ENCODE data around the gene FHL5. TPM values are rescaled to one million over a fixed set of nuclear protein-coding genes. Genes with fewer than 3 reads are reported as not detected.

The FHL5 gene
- total RNA-seq, 5 donors from 2014 or later (not counting 1 experiment from before 2014, with no cell fraction given), result not detected

DNA sequence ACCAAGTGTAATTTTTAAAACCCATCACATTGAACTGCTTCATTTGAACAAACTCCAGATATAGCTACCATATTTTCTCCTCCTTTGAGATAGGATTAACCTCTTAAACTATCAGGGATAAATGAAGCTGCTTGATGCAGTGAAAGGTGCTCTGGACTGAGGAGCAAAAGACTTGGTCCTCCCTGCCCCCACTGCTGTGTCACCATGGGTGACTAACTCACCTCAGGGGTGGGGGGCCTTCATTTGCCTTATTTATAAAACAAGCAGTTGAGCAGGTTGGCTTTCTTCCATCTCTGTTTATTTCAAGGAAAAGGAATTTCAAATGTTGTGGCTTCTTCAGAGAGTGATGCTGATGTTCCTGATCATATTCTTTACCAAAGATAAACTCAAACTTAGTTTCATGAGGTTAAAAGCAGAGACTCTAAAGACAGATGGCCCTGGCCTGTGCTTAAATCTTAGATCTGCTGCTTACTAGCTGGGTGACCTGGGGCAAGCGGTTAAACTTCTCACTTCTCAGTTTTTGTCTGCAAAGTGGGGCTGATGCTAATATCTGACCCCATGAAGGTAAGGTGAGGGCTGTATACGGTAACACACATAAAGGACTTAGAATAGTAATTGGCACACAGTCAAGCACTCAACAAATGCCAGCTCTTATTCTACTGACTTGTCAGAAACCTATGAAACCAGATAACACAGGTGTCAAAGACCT, 50.5 kb downstream of the FHL5 start:
- Histone ChIP-seq H3K9me3 (no peaks in the 10 kb centered on the region), H3K4me1 (ENCODE audit: control insufficient read depth in 1 of 2, extremely low read depth in 1 of 2, insufficient read depth in 2 of 2, low read length in 2 of 2) (no peaks in the 10 kb centered on the region), H3K36me3 (ENCODE audit: control insufficient read depth in 2 of 2, extremely low read depth in 1 of 2, insufficient read depth in 1 of 2, low read length in 1 of 2) (no peaks in the 10 kb centered on the region), H3K27ac (ENCODE audit: low read length) (no peak overlapping the region), H3K27me3 (replicated peaks in 1 of 2; ENCODE audit: control insufficient read depth in 2 of 2, extremely low read depth in 1 of 2, insufficient read depth in 2 of 2, low read length in 1 of 2) (no peaks in the 10 kb centered on the region), H3K4me3 (ENCODE audit: control insufficient read depth in 1 of 2, extremely low read depth in 1 of 2, low read length in 1 of 2) (no peak overlapping the region)
- DNase-seq, result no peak
- no peak overlapping the region for H3K4me3 Mint-ChIP-seq
- peaks cover 4 to 24% of the 10 kb centered on the region in 2 donors for H3K27me3 Mint-ChIP-seq
- ATAC-seq (replicated peaks in 1 of 4), result no peak
- no peaks in the 10 kb centered on the region for H3K4me1 Mint-ChIP-seq
- CTCF ChIA-PET, result no interaction called here
- no peak overlapping the region for H3K27ac Mint-ChIP-seq
- POLR2A ChIA-PET, result no interaction called here
- H3K9me3 Mint-ChIP-seq, result no peaks in the 10 kb centered on the region
- H3K36me3 Mint-ChIP-seq, result no peaks in the 10 kb centered on the region
- 83% methylated on average over 2 of the region's 2 CpGs for WGBS (ENCODE audit: insufficient coverage)

DNA sequence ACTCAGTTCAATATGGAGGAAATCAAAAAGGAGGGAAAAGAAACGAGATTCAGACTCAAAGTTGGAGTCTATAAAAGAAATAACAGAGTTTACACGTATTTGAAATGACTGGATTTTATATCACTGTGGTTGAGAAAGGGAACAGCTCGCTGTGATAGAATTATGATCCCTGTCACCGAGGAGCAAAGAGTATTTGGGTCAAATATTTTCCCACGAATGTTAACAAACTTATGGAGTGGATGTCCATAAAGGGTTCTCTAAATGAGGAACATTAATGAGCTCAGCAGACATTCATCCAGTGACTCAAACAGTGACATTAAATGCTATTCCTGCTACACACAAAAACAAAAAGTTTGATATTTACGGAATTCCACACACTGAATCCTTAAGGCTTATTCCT, 57.9 kb downstream of the FHL5 start:
- Mint-ChIP-seq H3K4me3 (no peak overlapping the region), H3K27me3 (peaks cover 15 to 38% of the 10 kb centered on the region in 2 donors), H3K36me3 (no peaks in the 10 kb centered on the region), H3K4me1 (no peaks in the 10 kb centered on the region), H3K9me3 (no peaks in the 10 kb centered on the region), H3K27ac (no peak overlapping the region)
- 62% methylated on average over 2 of the region's 6 CpGs for WGBS (ENCODE audit: insufficient coverage)
- H3K4me3 ChIP-seq (ENCODE audit: control insufficient read depth in 1 of 2, extremely low read depth in 1 of 2, low read length in 1 of 2), result no peak overlapping the region
- ATAC-seq (replicated peaks in 1 of 4) (no peak), DNase-seq (no peak)
- peaks cover 0 to 3% of the 10 kb centered on the region in 2 experiments for H3K27me3 ChIP-seq (replicated peaks in 1 of 2; ENCODE audit: control insufficient read depth in 2 of 2, extremely low read depth in 1 of 2, insufficient read depth in 2 of 2, low read length in 1 of 2)
- H3K27ac ChIP-seq (ENCODE audit: low read length), result no peak overlapping the region
- no peaks in the 10 kb centered on the region for H3K36me3 ChIP-seq (ENCODE audit: control insufficient read depth in 2 of 2, extremely low read depth in 1 of 2, insufficient read depth in 1 of 2, low read length in 1 of 2)
- H3K4me1 ChIP-seq (ENCODE audit: control insufficient read depth in 1 of 2, extremely low read depth in 1 of 2, insufficient read depth in 2 of 2, low read length in 2 of 2), result no peaks in the 10 kb centered on the region
- no peaks in the 10 kb centered on the region for H3K9me3 ChIP-seq
- ChIA-PET CTCF (interaction anchor here in 1 of 2 donors (0.7 kb wide), 1 partner anchor 439 kb away, joined by 3 read pairs; no protein-coding TSS in a partner anchor), POLR2A (no interaction called here)

DNA sequence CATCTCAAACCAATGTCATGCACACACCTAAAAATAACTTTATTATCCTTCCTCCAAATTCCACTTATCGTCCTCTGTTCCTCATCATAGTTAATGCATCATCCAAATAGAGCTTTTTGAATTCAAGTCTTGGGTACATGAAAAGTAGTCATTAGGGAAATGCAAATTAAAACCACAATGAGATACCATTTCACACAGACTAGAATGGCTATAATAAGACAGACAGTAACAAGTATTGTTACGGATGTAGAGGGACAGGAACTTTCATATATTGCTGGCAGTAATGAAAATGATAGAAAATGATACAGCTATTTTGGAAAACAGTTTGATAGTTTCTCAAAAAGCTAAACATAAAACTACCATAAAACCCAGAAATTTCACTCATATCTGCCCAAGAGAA, 59.1 kb downstream of the FHL5 start:
- H3K27ac ChIP-seq (ENCODE audit: low read length), result no peak overlapping the region

DNA sequence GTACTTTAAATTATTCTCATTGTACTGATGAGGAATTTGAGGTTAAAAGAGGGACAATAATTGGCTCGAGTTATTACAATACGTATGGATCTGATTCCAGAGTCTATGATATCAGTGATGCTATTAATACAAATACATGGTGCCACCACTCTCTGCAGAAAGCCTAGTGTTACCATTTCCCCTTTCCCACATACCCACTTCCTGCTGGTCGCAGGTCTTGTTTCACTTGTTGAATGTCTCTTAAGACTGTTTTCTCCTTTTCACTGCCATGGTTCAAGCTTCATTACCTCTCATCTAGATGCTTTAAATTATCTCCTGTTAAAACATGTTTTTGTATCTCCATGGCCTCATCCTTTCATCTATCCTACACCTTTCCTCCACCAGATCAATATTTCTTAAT, 62.0 kb downstream of the FHL5 start:
- WGBS (ENCODE audit: insufficient coverage), result 0% methylated on average over 1 of the region's 3 CpGs
- CTCF ChIA-PET, result interaction anchor here (0.7 to 2.1 kb wide), 3 partner anchors 434 to 801 kb away, joined by 3 to 13 read pairs (median 3); no protein-coding TSS in a partner anchor
- H3K27ac ChIP-seq (ENCODE audit: low read length), result no peak overlapping the region
- no peaks in the 10 kb centered on the region for H3K4me1 ChIP-seq (ENCODE audit: control insufficient read depth in 1 of 2, extremely low read depth in 1 of 2, insufficient read depth in 2 of 2, low read length in 2 of 2)
- no peak overlapping the region for H3K27ac Mint-ChIP-seq
- no peaks in the 10 kb centered on the region for H3K9me3 Mint-ChIP-seq
- no peaks in the 10 kb centered on the region for H3K36me3 ChIP-seq (ENCODE audit: control insufficient read depth in 2 of 2, extremely low read depth in 1 of 2, insufficient read depth in 1 of 2, low read length in 1 of 2)
- H3K4me3 Mint-ChIP-seq, result no peak overlapping the region
- POLR2A ChIA-PET, result no interaction called here
- no peaks in the 10 kb centered on the region for H3K4me1 Mint-ChIP-seq
- H3K4me3 ChIP-seq (ENCODE audit: control insufficient read depth in 1 of 2, extremely low read depth in 1 of 2, low read length in 1 of 2), result no peak overlapping the region
- no peaks in the 10 kb centered on the region for H3K9me3 ChIP-seq
- H3K27me3 ChIP-seq (replicated peaks in 1 of 2; ENCODE audit: control insufficient read depth in 2 of 2, extremely low read depth in 1 of 2, insufficient read depth in 2 of 2, low read length in 1 of 2), result peaks cover 3% of the 10 kb centered on the region in 2 experiments
- H3K36me3 Mint-ChIP-seq, result no peaks in the 10 kb centered on the region
- peaks cover 11 to 34% of the 10 kb centered on the region in 2 donors for H3K27me3 Mint-ChIP-seq
- DNase-seq, result no peak
- no peak for ATAC-seq (replicated peaks in 1 of 4)

More for the DNA sequence above, 59.1 kb downstream of the FHL5 start:
- no peaks in the 10 kb centered on the region for H3K36me3 Mint-ChIP-seq
- no peaks in the 10 kb centered on the region for H3K9me3 Mint-ChIP-seq
- Histone ChIP-seq H3K36me3 (ENCODE audit: control insufficient read depth in 2 of 2, extremely low read depth in 1 of 2, insufficient read depth in 1 of 2, low read length in 1 of 2) (no peaks in the 10 kb centered on the region), H3K4me1 (ENCODE audit: control insufficient read depth in 1 of 2, extremely low read depth in 1 of 2, insufficient read depth in 2 of 2, low read length in 2 of 2) (no peaks in the 10 kb centered on the region), H3K4me3 (ENCODE audit: control insufficient read depth in 1 of 2, extremely low read depth in 1 of 2, low read length in 1 of 2) (no peak overlapping the region), H3K9me3 (no peaks in the 10 kb centered on the region), H3K27me3 (replicated peaks in 1 of 2; ENCODE audit: control insufficient read depth in 2 of 2, extremely low read depth in 1 of 2, insufficient read depth in 2 of 2, low read length in 1 of 2) (peaks cover 3% of the 10 kb centered on the region in 2 experiments)
- CTCF ChIA-PET, result no interaction called here
- ATAC-seq (replicated peaks in 1 of 4) (no peak), DNase-seq (no peak)
- POLR2A ChIA-PET, result no interaction called here
- H3K4me1 Mint-ChIP-seq, result no peaks in the 10 kb centered on the region
- H3K4me3 Mint-ChIP-seq, result no peak overlapping the region
- H3K27ac Mint-ChIP-seq, result no peak overlapping the region
- WGBS (ENCODE audit: insufficient coverage), result no CpG with 5 or more reads among the region's 2 CpGs
- peaks cover 15 to 36% of the 10 kb centered on the region in 2 donors for H3K27me3 Mint-ChIP-seq

DNA sequence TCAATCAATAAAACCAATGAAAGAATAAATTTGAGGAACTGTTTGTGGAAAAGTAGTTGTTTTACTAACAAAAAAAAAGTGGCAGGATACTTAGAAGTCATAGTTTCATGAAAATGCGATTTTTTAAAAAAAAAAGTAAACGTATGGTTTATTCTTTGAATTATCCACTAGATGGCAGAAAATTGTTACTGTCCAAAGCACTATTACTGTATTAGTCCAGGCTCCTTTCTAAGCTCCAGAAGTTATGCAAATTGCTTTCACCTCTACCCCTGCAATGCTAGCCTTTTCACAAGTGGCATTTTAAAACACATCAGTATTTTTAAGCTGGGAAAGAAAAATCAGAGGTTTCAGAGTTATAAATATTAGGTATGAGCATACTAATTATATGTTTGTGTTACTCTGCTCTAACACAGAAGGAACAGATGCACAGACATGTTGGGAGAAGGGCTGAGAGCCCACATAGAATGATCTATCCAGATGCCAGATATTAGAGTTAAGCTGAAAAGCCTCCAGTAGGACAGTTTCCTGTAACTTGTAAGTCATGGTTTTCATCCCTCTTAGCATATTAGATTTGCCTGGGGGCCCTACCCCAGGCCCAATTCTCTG, 63.9 kb downstream of the FHL5 start:
- Histone ChIP-seq H3K9me3 (no peaks in the 10 kb centered on the region), H3K36me3 (ENCODE audit: control insufficient read depth in 2 of 2, extremely low read depth in 1 of 2, insufficient read depth in 1 of 2, low read length in 1 of 2) (no peaks in the 10 kb centered on the region), H3K4me3 (ENCODE audit: control insufficient read depth in 1 of 2, extremely low read depth in 1 of 2, low read length in 1 of 2) (no peak overlapping the region), H3K4me1 (ENCODE audit: control insufficient read depth in 1 of 2, extremely low read depth in 1 of 2, insufficient read depth in 2 of 2, low read length in 2 of 2) (no peaks in the 10 kb centered on the region), H3K27me3 (replicated peaks in 1 of 2; ENCODE audit: control insufficient read depth in 2 of 2, extremely low read depth in 1 of 2, insufficient read depth in 2 of 2, low read length in 1 of 2) (peaks cover 3% of the 10 kb centered on the region in 2 experiments), H3K27ac (ENCODE audit: low read length) (no peak overlapping the region)
- H3K4me3 Mint-ChIP-seq, result no peak overlapping the region
- H3K27me3 Mint-ChIP-seq, result peaks cover 3 to 24% of the 10 kb centered on the region in 2 donors
- no CpG with 5 or more reads among the region's 2 CpGs for WGBS (ENCODE audit: insufficient coverage)
- no peak overlapping the region for H3K27ac Mint-ChIP-seq
- H3K4me1 Mint-ChIP-seq, result no peaks in the 10 kb centered on the region
- no peaks in the 10 kb centered on the region for H3K36me3 Mint-ChIP-seq
- DNase-seq (peak in 1 of 35 experiments; percentile 34), ATAC-seq (replicated peaks in 1 of 4) (no peak)
- POLR2A ChIA-PET, result no interaction called here
- no peaks in the 10 kb centered on the region for H3K9me3 Mint-ChIP-seq
- CTCF ChIA-PET, result interaction anchor here (0.5 to 4.2 kb wide), 7 partner anchors 430 to 438 kb away, joined by 3 to 37 read pairs (median 5); no protein-coding TSS in a partner anchor

DNA sequence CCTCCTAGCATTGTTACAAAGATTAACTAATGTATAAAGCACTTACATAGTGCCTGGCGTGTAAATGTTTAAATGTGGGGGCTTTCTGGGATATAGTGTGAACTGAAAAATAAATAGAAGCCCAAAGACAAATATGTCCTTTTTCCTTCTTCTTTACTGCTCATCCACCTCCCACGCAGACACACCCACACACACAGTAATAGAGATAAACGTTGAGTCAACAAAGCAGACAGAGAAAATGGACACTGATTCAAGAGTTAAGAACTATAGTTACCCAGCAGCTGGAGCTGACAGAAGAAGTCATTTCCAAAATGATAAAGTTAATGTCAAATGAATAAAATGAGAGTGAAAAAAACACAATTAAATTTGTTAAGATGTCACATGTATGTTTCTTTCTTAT, 68.3 kb downstream of the FHL5 start:
- Histone ChIP-seq H3K4me1 (ENCODE audit: control insufficient read depth in 1 of 2, extremely low read depth in 1 of 2, insufficient read depth in 2 of 2, low read length in 2 of 2) (no peaks in the 10 kb centered on the region), H3K36me3 (ENCODE audit: control insufficient read depth in 2 of 2, extremely low read depth in 1 of 2, insufficient read depth in 1 of 2, low read length in 1 of 2) (no peaks in the 10 kb centered on the region), H3K27me3 (replicated peaks in 1 of 2; ENCODE audit: control insufficient read depth in 2 of 2, extremely low read depth in 1 of 2, insufficient read depth in 2 of 2, low read length in 1 of 2) (peaks cover 2 to 3% of the 10 kb centered on the region in 2 experiments), H3K4me3 (ENCODE audit: control insufficient read depth in 1 of 2, extremely low read depth in 1 of 2, low read length in 1 of 2) (no peak overlapping the region), H3K27ac (ENCODE audit: low read length) (no peak overlapping the region), H3K9me3 (no peaks in the 10 kb centered on the region)
- no peak for ATAC-seq (replicated peaks in 1 of 4)
- H3K4me1 Mint-ChIP-seq, result no peaks in the 10 kb centered on the region
- POLR2A ChIA-PET, result no interaction called here
- no peaks in the 10 kb centered on the region for H3K36me3 Mint-ChIP-seq
- H3K27me3 Mint-ChIP-seq, result peaks cover 16 to 28% of the 10 kb centered on the region in 2 donors
- WGBS (ENCODE audit: insufficient coverage), result no CpG with 5 or more reads among the region's 3 CpGs
- no peaks in the 10 kb centered on the region for H3K9me3 Mint-ChIP-seq
- H3K27ac Mint-ChIP-seq, result no peak overlapping the region
- DNase-seq, result no peak
- CTCF ChIA-PET, result interaction anchor here in 1 of 2 donors (0.8 kb wide), 1 partner anchor 427 kb away, joined by 4 read pairs; no protein-coding TSS in a partner anchor
- no peak overlapping the region for H3K4me3 Mint-ChIP-seq

Data from T-cell (primary cell).